Left lung (tissue), 10 donors: ENCODE data around the gene LRRC4B. TPM values are rescaled to one million over a fixed set of nuclear protein-coding genes. Genes with fewer than 3 reads are reported as not detected.
"Not testable (repeated sequence)": the region's sequence is repeated elsewhere in the genome, so short reads cannot be mapped to it uniquely, and the experiment has no call there.

Experiments
- ATAC-seq: fragments of 200-7000 bp; cut with Tn5 transposase; one replicate; pipeline ENCODE4 v1.9.1; 2020; ENCODE audit warnings: moderate library complexity
- DNase-seq, 4 donors: peaks; one replicate each; pipeline ENCODE4 v3.0.0-alpha.2; 2013 to 2020
- H3K27ac ChIP-seq, 2 donors: fragments of 200-600 bp; sonication (generic) in 1 of 2; one replicate each; pipeline versions ENCODE4 v1.5.0 to v1.8.0; 2020 to 2021
- H3K27me3 ChIP-seq, 2 donors: fragments of 200-600 bp; sonication (generic) in 1 of 2; one replicate each; pipeline versions ENCODE4 v1.5.0 to v1.8.0; 2020 to 2021
- H3K36me3 ChIP-seq, 2 donors: fragments of 200-600 bp; sonication (generic) in 1 of 2; one replicate each; pipeline versions ENCODE4 v1.5.0 to v1.8.0; 2020 to 2021
- H3K4me1 ChIP-seq, 2 donors: fragments of 200-600 bp; one replicate each; pipeline ENCODE4 v1.8.0; 2021
- H3K4me3 ChIP-seq, 2 donors: fragments of 200-600 bp; sonication (generic) in 1 of 2; one replicate each; pipeline versions ENCODE4 v1.5.0 to v1.8.0; 2020 to 2021; ENCODE audit warnings: mild to moderate bottlenecking in 1 of 2
- H3K9me3 ChIP-seq, 2 donors: fragments of 200-600 bp; sonication (generic) in 1 of 2; one replicate each; pipeline versions ENCODE4 v1.5.0 to v1.8.0; 2020 to 2021
- CTCF ChIP-seq, 2 donors: fragments of 200-600 bp; sonication (generic) in 1 of 2; IDR thresholded peaks; one replicate each; pipeline versions ENCODE4 v1.5.0 to v1.8.0; 2021; ENCODE audit warnings: antibody characterized with exemption in 2 of 2
- intact Hi-C, 2 donors: fragments of 100-400 bp; cut with DNase I; formaldehyde crosslinking; loops; one replicate each; pipeline versions ENCODE4 v1.11.2 to v1.14.2; 2022
- polyA plus RNA-seq, 6 donors: library from polyadenylated mRNA; unstranded; fragments of 120-200 nt; gene quantifications; one replicate each; pipeline ENCODE4 v1.2.1, GENCODE V29; 2013; ENCODE audit not compliant: insufficient read length in 6 of 6
- total RNA-seq, 2 donors: library from RNA; stranded (reverse); fragmentation: NEBNext Ultra II Directional; extraction: Animal tissue kit (Norgen Biotek cat#: 25700); gene quantifications; one replicate each; pipeline ENCODE4 v1.2.1, GENCODE V29; 2021
- donor health status: DM: no; HTN: yes; CAD: no.
- donor health status: DM: no; HTN: no; CAD: no.

The LRRC4B gene
- total and polyA plus RNA-seq, 8 donors: 2.8 to 14.3 (median 10.0) TPM

- TF ChIP-seq CTCF (IDR thresholded peaks at IDR 0.05): no peak
- H3K27ac ChIP-seq: no peak overlapping the region
- peaks cover 0 to 39% of the 10 kb centered on the region in 2 donors for H3K27me3 ChIP-seq
- DNase-seq (no peak), ATAC-seq (no peak)
- no peaks in the 10 kb centered on the region for H3K36me3 ChIP-seq
- no peaks in the 10 kb centered on the region for H3K4me1 ChIP-seq
- H3K4me3 ChIP-seq: no peak overlapping the region
- H3K9me3 ChIP-seq: peaks cover 0 to 15% of the 10 kb centered on the region in 2 donors
- intact Hi-C loops: no loop called here
Observed at GRCh38 chr19:50535672-50536187, 32.5 kb downstream of the LRRC4B start.

- Histone ChIP-seq H3K27me3 (peaks cover 0 to 44% of the 10 kb centered on the region in 2 donors), H3K4me1 (no peaks in the 10 kb centered on the region), H3K27ac (no peak overlapping the region), H3K36me3 (no peaks in the 10 kb centered on the region), H3K4me3 (no peak overlapping the region), H3K9me3 (peaks cover 0 to 15% of the 10 kb centered on the region in 2 donors)
- no peak for ATAC-seq
- TF ChIP-seq CTCF (IDR thresholded peaks at IDR 0.05): no peak
- DNase-seq: no peak
- intact Hi-C loops: no loop called here
Observed at GRCh38 chr19:50534478-50534877, 33.8 kb downstream of the LRRC4B start.

- H3K36me3 ChIP-seq: no peaks in the 10 kb centered on the region
- H3K4me1 ChIP-seq: no peaks in the 10 kb centered on the region
- intact Hi-C loops: no loop called here
- H3K4me3 ChIP-seq: no peak overlapping the region
- ATAC-seq: no peak
- DNase-seq: no peak
- no peak for TF ChIP-seq CTCF (IDR thresholded peaks at IDR 0.05)
- H3K27ac ChIP-seq: no peak overlapping the region
- H3K27me3 ChIP-seq: peaks cover 0 to 52% of the 10 kb centered on the region in 2 donors
- H3K9me3 ChIP-seq: peaks cover 0 to 15% of the 10 kb centered on the region in 2 donors
Observed at GRCh38 chr19:50532952-50533351, 35.3 kb downstream of the LRRC4B start.

- no peaks in the 10 kb centered on the region for H3K4me1 ChIP-seq
- peaks cover 0 to 56% of the 10 kb centered on the region in 2 donors for H3K27me3 ChIP-seq
- intact Hi-C loops: no loop called here
- peaks cover 0 to 15% of the 10 kb centered on the region in 2 donors for H3K9me3 ChIP-seq
- no peak for TF ChIP-seq CTCF (IDR thresholded peaks at IDR 0.05)
- H3K27ac ChIP-seq: no peak overlapping the region
- no peak overlapping the region for H3K4me3 ChIP-seq
- no peak for ATAC-seq
- no peak for DNase-seq
- H3K36me3 ChIP-seq: no peaks in the 10 kb centered on the region
Observed at GRCh38 chr19:50531171-50531612, 37.0 kb downstream of the LRRC4B start.

- DNase-seq, H3K4me3 ChIP-seq, H3K36me3 ChIP-seq, H3K4me1 ChIP-seq, H3K27ac ChIP-seq, H3K9me3 ChIP-seq, ATAC-seq, intact Hi-C loops: not testable (repeated sequence)
- peaks cover 0 to 59% of the 10 kb centered on the region in 2 donors for H3K27me3 ChIP-seq
Observed at GRCh38 chr19:50528052-50528451, 40.2 kb downstream of the LRRC4B start.

GRCh38 chr19:50522881-50523280 is 45.4 kb downstream of the LRRC4B start:
- H3K4me1 ChIP-seq: no peaks in the 10 kb centered on the region
- H3K36me3 ChIP-seq: no peaks in the 10 kb centered on the region
- intact Hi-C loops: no loop called here
- DNase-seq: peak in 1 of 4 donors; percentile 56
- H3K27me3 ChIP-seq: peaks cover 0 to 28% of the 10 kb centered on the region in 2 donors
- H3K4me3 ChIP-seq: no peak overlapping the region
- no peaks in the 10 kb centered on the region for H3K9me3 ChIP-seq
- no peak for ATAC-seq
- no peak for TF ChIP-seq CTCF (IDR thresholded peaks at IDR 0.05)
- H3K27ac ChIP-seq: no peak overlapping the region
